ENCODE data around the gene PGGT1B. TPM values are rescaled to one million over a fixed set of nuclear protein-coding genes. Genes with fewer than 3 reads are reported as not detected.

The PGGT1B gene
- total and polyA plus RNA-seq, 2 donors (not counting 1 experiment from before 2014, with no cell fraction given), result 3.8 to 63.4 TPM

- H3K27me3 ChIP-seq (replicated peaks in 1 of 4; ENCODE audit: control extremely low read depth in 1 of 4, control insufficient read depth in 3 of 4, insufficient read depth in 4 of 4, low read length in 3 of 4), result no peaks in the 10 kb centered on the region
- ChIA-PET CTCF (no interaction called here), POLR2A (no interaction called here)
- no peak overlapping the region for H3K4me3 Mint-ChIP-seq
- DNase-seq (no peak), ATAC-seq (ENCODE audit: low read depth) (no peak)
- no peaks in the 10 kb centered on the region for H3K79me2 ChIP-seq (ENCODE audit: control insufficient read depth, insufficient read depth, low read length)
- no CpG with 5 or more reads among the region's 1 CpG for WGBS (ENCODE audit: insufficient coverage)
- H3K4me1 ChIP-seq (ENCODE audit: control insufficient read depth in 2 of 2, insufficient read depth in 2 of 2, low read length in 2 of 2), result no peaks in the 10 kb centered on the region
- H2AFZ ChIP-seq (ENCODE audit: insufficient read depth, low read depth, low read length, poor library complexity, severe bottlenecking), result no peak overlapping the region
- intact Hi-C loops (cut with micrococcal nuclease), result no loop called here
- no peaks in the 10 kb centered on the region for H3K9me3 ChIP-seq (ENCODE audit: control extremely low read depth in 1 of 3, control insufficient read depth in 2 of 3, insufficient read depth in 1 of 3, low read length in 2 of 3)
- no peaks in the 10 kb centered on the region for H3K4me1 Mint-ChIP-seq
- no peak overlapping the region for H3K4me3 ChIP-seq (ENCODE audit: control extremely low read depth in 1 of 5, extremely low read depth in 1 of 5, insufficient read depth in 1 of 5, low read depth in 2 of 5, low read length in 4 of 5)
- no peak overlapping the region for H3K27ac ChIP-seq (ENCODE audit: low read length in 2 of 2)
- H3K9me3 Mint-ChIP-seq (ENCODE audit: insufficient read depth), result no peaks in the 10 kb centered on the region
- H3K27me3 Mint-ChIP-seq, result peaks cover 13% of the 10 kb centered on the region
- no peak overlapping the region for H3K9ac ChIP-seq (ENCODE audit: low read length)
- no peaks in the 10 kb centered on the region for H4K20me1 ChIP-seq (ENCODE audit: control insufficient read depth, insufficient read depth, low read length, poor library complexity, severe bottlenecking)
- no peaks in the 10 kb centered on the region for H3K36me3 ChIP-seq (replicated peaks in 1 of 2; ENCODE audit: control extremely low read depth in 1 of 2, control insufficient read depth in 1 of 2, extremely low read depth in 1 of 2, insufficient read depth in 2 of 2, low read length in 1 of 2)
- no peak overlapping the region for H3K27ac Mint-ChIP-seq
- TF ChIP-seq CTCF (IDR thresholded peaks at IDR 0.05) (no peak), EZH2 (IDR thresholded peaks at IDR 0.05; ENCODE audit: borderline replicate concordance, insufficient read depth, low read depth, low read length, poor library complexity, severe bottlenecking) (no peak)
- H3K4me2 ChIP-seq (replicated peaks; ENCODE audit: low read depth, low read length, poor library complexity, severe bottlenecking), result no peak overlapping the region
Observed at GRCh38 chr5:115192098-115192497, 70.6 kb downstream of the PGGT1B start.

GRCh38 chr5:115191474-115192031, 71.1 kb downstream of the PGGT1B start:
- intact Hi-C loops (cut with micrococcal nuclease), result no loop called here
- H3K27ac Mint-ChIP-seq, result no peak overlapping the region
- WGBS (ENCODE audit: insufficient coverage), result 97% methylated on average over 6 of the region's 8 CpGs
- no peaks in the 10 kb centered on the region for H3K4me1 Mint-ChIP-seq
- Histone ChIP-seq H3K36me3 (replicated peaks in 1 of 2; ENCODE audit: control extremely low read depth in 1 of 2, control insufficient read depth in 1 of 2, extremely low read depth in 1 of 2, insufficient read depth in 2 of 2, low read length in 1 of 2) (no peaks in the 10 kb centered on the region), H3K9me3 (ENCODE audit: control extremely low read depth in 1 of 3, control insufficient read depth in 2 of 3, insufficient read depth in 1 of 3, low read length in 2 of 3) (no peaks in the 10 kb centered on the region), H3K4me2 (replicated peaks; ENCODE audit: low read depth, low read length, poor library complexity, severe bottlenecking) (no peak overlapping the region), H3K4me1 (ENCODE audit: control insufficient read depth in 2 of 2, insufficient read depth in 2 of 2, low read length in 2 of 2) (no peaks in the 10 kb centered on the region), H3K4me3 (ENCODE audit: control extremely low read depth in 1 of 5, extremely low read depth in 1 of 5, insufficient read depth in 1 of 5, low read depth in 2 of 5, low read length in 4 of 5) (no peak overlapping the region), H2AFZ (ENCODE audit: insufficient read depth, low read depth, low read length, poor library complexity, severe bottlenecking) (no peak overlapping the region), H3K27me3 (replicated peaks in 1 of 4; ENCODE audit: control extremely low read depth in 1 of 4, control insufficient read depth in 3 of 4, insufficient read depth in 4 of 4, low read length in 3 of 4) (peaks cover 0 to under 1% (median 0%) of the 10 kb centered on the region in 4 experiments), H3K79me2 (ENCODE audit: control insufficient read depth, insufficient read depth, low read length) (no peaks in the 10 kb centered on the region), H3K9ac (ENCODE audit: low read length) (no peak overlapping the region), H4K20me1 (ENCODE audit: control insufficient read depth, insufficient read depth, low read length, poor library complexity, severe bottlenecking) (no peaks in the 10 kb centered on the region), H3K27ac (ENCODE audit: low read length in 2 of 2) (no peak overlapping the region)
- no peaks in the 10 kb centered on the region for H3K9me3 Mint-ChIP-seq (ENCODE audit: insufficient read depth)
- H3K4me3 Mint-ChIP-seq, result no peak overlapping the region
- no peak for DNase-seq
- ChIA-PET CTCF (no interaction called here), POLR2A (no interaction called here)
- TF ChIP-seq CTCF (IDR thresholded peaks at IDR 0.05), result no peak
- no peak for TF ChIP-seq EZH2 (IDR thresholded peaks at IDR 0.05; ENCODE audit: borderline replicate concordance, insufficient read depth, low read depth, low read length, poor library complexity, severe bottlenecking)
- H3K27me3 Mint-ChIP-seq, result peaks cover 19% of the 10 kb centered on the region
- ATAC-seq (ENCODE audit: low read depth), result no peak

Data from B cell (primary cell).